ENCODE results near the gene ANKRD66. TPM values are rescaled to one million over a fixed set of nuclear protein-coding genes. Genes with fewer than 3 reads are reported as not detected.

Gene ANKRD66
- total and polyA plus RNA-seq, 12 donors, result not detected

DNA sequence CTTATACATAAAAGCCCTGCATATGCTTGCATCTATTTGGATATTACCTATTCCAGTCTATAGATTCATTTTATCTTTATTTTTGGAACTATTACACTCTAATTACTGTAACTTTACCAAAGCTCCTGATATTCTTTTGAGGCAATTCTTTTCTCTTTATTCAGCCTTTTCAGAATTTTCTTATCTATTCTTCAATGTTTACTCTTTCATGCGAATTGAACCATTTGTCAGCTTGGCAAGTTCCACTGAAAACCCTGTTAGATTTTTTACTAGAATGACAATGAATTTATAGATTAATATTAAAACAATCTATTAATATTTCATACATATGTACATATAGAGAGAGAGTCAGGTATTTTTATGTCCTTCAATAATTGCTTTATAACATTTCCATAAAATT lies 45.9 kb downstream of the ANKRD66 start:
- TF ChIP-seq, protein P1, sequence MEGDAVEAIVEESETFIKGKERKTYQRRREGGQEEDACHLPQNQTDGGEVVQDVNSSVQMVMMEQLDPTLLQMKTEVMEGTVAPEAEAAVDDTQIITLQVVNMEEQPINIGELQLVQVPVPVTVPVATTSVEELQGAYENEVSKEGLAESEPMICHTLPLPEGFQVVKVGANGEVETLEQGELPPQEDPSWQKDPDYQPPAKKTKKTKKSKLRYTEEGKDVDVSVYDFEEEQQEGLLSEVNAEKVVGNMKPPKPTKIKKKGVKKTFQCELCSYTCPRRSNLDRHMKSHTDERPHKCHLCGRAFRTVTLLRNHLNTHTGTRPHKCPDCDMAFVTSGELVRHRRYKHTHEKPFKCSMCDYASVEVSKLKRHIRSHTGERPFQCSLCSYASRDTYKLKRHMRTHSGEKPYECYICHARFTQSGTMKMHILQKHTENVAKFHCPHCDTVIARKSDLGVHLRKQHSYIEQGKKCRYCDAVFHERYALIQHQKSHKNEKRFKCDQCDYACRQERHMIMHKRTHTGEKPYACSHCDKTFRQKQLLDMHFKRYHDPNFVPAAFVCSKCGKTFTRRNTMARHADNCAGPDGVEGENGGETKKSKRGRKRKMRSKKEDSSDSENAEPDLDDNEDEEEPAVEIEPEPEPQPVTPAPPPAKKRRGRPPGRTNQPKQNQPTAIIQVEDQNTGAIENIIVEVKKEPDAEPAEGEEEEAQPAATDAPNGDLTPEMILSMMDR (IDR thresholded peaks at IDR 0.05), result no peak
- no peak for ATAC-seq
- Histone ChIP-seq H3K4me1 (no peaks in the 10 kb centered on the region), H3K4me3 (no peak overlapping the region), H3K36me3 (no peaks in the 10 kb centered on the region), H3K9me3 (no peaks in the 10 kb centered on the region), H3K27me3 (peaks cover 0 to 9% (median 0%) of the 10 kb centered on the region in 7 donors), H3K27ac (no peak overlapping the region)
- DNase-seq, result no peak
- WGBS, 2 donors, result 0 to 31% methylated on average over 1 of the region's 1 CpG
- intact Hi-C loops (cut with DNase I), result no loop called here

DNA sequence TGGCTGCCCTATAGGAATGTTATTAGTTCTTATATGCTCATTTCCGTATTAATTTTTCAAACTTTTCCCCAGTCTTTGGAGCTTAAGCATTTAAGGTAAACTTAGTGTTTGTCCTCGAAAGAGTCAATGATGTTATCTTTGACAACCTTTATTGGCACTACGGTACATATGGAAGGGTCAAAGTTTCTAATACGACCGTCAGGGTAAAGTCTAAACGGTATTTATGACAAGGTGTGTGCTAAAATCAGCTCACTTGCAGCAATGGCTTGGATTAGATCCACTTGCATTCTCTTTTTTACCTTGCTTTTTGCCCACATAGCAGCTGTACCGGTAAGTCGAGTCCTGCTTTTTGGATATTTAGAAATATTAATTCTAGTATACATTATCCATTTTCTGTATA lies 46.4 kb downstream of the ANKRD66 start, which contains the start of gene MEP1A:
Gene MEP1A, plus strand, starts transcription at position 252 of the 400 bp plus-strand sequence. Its CDS starts 10 bp downstream, at position 262.
- TF ChIP-seq, protein P1 (IDR thresholded peaks at IDR 0.05), result no peak
- Histone ChIP-seq H3K27me3 (peaks cover 0 to 9% (median 0%) of the 10 kb centered on the region in 7 donors), H3K4me3 (no peak within 1 kb of the TSS), H3K9me3 (no peaks in the 10 kb centered on the region), H3K36me3 (no peaks in the 10 kb centered on the region), H3K27ac (no peak within 1 kb of the TSS), H3K4me1 (no peaks in the 10 kb centered on the region)
- DNase-seq (no peak), ATAC-seq (no peak)
- 89 to 92% methylated on average over 8 of the region's 8 CpGs for WGBS, 2 donors
- intact Hi-C loops (cut with DNase I), result no loop called here

DNA sequence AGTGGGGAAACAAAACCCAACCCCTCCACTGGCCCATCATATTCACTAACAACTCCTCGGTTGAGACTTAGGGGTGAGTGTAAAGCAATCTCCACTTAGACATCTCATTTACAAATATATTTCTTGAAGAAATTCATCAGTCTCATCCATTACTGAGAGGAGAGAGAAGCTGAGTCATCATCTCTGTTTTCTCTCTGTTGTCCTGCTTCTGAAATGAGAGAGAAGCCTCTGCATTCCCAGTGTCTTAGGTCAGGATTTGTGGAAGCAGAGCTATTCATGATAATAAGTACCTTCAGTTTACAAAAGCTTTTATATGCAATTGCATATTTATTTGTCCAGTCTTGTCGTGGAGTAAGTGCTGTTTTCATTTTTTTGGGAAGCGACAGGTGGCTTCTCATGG lies 47.3 kb downstream of the ANKRD66 start:
- TF ChIP-seq, protein P1 (IDR thresholded peaks at IDR 0.05), result no peak
- intact Hi-C loops (cut with DNase I), result no loop called here
- H3K36me3 ChIP-seq, result no peaks in the 10 kb centered on the region
- no peak for ATAC-seq
- H3K4me1 ChIP-seq, result no peaks in the 10 kb centered on the region
- no peak for DNase-seq
- H3K27ac ChIP-seq, result no peak overlapping the region
- H3K27me3 ChIP-seq, result peaks cover 0 to 9% (median 0%) of the 10 kb centered on the region in 7 donors
- WGBS, 2 donors, result 81% methylated on average over 3 of the region's 3 CpGs
- no peaks in the 10 kb centered on the region for H3K9me3 ChIP-seq
- H3K4me3 ChIP-seq, result no peak overlapping the region

DNA sequence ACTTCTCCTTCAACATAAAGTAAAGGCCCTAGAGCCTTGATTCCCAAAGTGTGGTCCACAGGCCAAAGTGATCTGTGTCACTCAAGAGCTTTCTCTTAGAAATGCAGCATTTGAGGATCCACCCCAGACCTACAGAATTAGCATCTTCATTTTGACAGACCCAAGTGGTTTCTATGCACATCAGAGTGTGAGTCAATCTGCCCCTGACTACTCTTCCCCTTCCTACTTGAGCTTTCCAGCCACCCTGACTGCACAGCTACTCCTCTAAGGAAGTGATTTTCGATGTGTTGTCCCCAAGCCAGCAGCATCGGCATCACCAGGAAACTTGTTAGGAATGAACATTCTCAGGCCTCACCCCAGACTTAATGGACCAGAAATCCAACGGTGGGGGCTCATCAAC lies 49.1 kb downstream of the ANKRD66 start:
- 72 to 84% methylated on average over 3 of the region's 3 CpGs for WGBS, 2 donors
- intact Hi-C loops (cut with DNase I), result no loop called here

More for the DNA sequence above, 49.1 kb downstream of the ANKRD66 start:
- TF ChIP-seq, protein P1 (IDR thresholded peaks at IDR 0.05), result no peak
- ATAC-seq, result no peak
- Histone ChIP-seq H3K27ac (no peak overlapping the region), H3K4me1 (no peaks in the 10 kb centered on the region), H3K9me3 (no peaks in the 10 kb centered on the region), H3K36me3 (no peaks in the 10 kb centered on the region), H3K4me3 (no peak overlapping the region), H3K27me3 (peaks cover 0 to 9% (median 0%) of the 10 kb centered on the region in 7 donors)
- DNase-seq, result no peak

Data from heart right ventricle (tissue), 16 donors.